SK-N-SH (cell line): Measurements from ENCODE around the gene LNP1.

Source experiments
- CTCF ChIP-seq: fragments of 200-600 bp; sonication (generic); IDR thresholded peaks from 2 replicates; pipeline ENCODE4 v1.6.1; 2017; ENCODE audit warnings: antibody characterized with exemption, mild to moderate bottlenecking, moderate library complexity
- ELF1 ChIP-seq: IDR thresholded peaks from 2 replicates; pipeline ENCODE4 v1.4.0; 2012
- EP300 ChIP-seq, 2 experiments: IDR thresholded peaks; 2 replicates each; pipeline versions ENCODE4 v1.4.0 to v1.6.1; 2012; ENCODE audit warnings: borderline replicate concordance in 1 of 2, low read depth in 1 of 2, low read length in 1 of 2
- MAX ChIP-seq: IDR thresholded peaks from 2 replicates; pipeline ENCODE4 v1.4.0; 2012; ENCODE audit warnings: low read depth
- NRF1 ChIP-seq: IDR thresholded peaks from 2 replicates; pipeline ENCODE4 v1.6.1; 2012; ENCODE audit warnings: low read depth, mild to moderate bottlenecking, low read length
- TAF1 ChIP-seq: IDR thresholded peaks from 2 replicates; pipeline ENCODE4 v1.6.1; 2012; ENCODE audit warnings: low read depth, mild to moderate bottlenecking, low read length, moderate library complexity, borderline replicate concordance
- USF2 ChIP-seq: fragments of 150-350 bp; IDR thresholded peaks from 2 replicates; pipeline ENCODE4 v1.6.1; 2017; ENCODE audit warnings: antibody characterized with exemption, low read length, low read depth, borderline replicate concordance
- YY1 ChIP-seq: IDR thresholded peaks from 2 replicates; pipeline ENCODE4 v1.4.0; 2012; ENCODE audit warnings: low read depth, mild to moderate bottlenecking

GRCh38 chr3:100489118-100489517 lies 87.8 kb downstream of the LNP1 start:
- TF ChIP-seq NRF1 (no peak), CTCF (no peak), EP300 (IDR thresholded peaks at IDR 0.05; ENCODE audit: borderline replicate concordance in 1 of 2, low read depth in 1 of 2, low read length in 1 of 2) (no peak), ELF1 (no peak), USF2 (no peak), TAF1 (no peak), MAX (no peak), YY1 (no peak)
